ENCODE measurements around the gene STXBP6.
"Not testable (repeated sequence)": the region's sequence is repeated elsewhere in the genome, so short reads cannot be mapped to it uniquely, and the experiment has no call there.

The STXBP6 gene

GRCh38 chr14:24952851-24953666 is 96.9 kb downstream of the STXBP6 start:
- DNase-seq: no peak

GRCh38 chr14:24948261-24948847 is 101.6 kb downstream of the STXBP6 start:
- DNase-seq: no peak

- DNase-seq: no peak
Observed at GRCh38 chr14:24947131-24947530, 102.8 kb downstream of the STXBP6 start.

- DNase-seq: no peak
Observed at GRCh38 chr14:24944800-24945199, 105.1 kb downstream of the STXBP6 start.

GRCh38 chr14:24943024-24943423 is 106.9 kb downstream of the STXBP6 start:
- no peak for DNase-seq

- no peak for DNase-seq
Observed at GRCh38 chr14:24941719-24942118, 108.2 kb downstream of the STXBP6 start.

GRCh38 chr14:24940213-24940783 is 109.6 kb downstream of the STXBP6 start:
- DNase-seq: no peak

- no peak for DNase-seq
Observed at GRCh38 chr14:24938593-24938992, 111.4 kb downstream of the STXBP6 start.

- DNase-seq: no peak
Observed at GRCh38 chr14:24937300-24937699, 112.6 kb downstream of the STXBP6 start.

- not testable (repeated sequence) for DNase-seq
Observed at GRCh38 chr14:24936773-24937172, 113.2 kb downstream of the STXBP6 start.

GRCh38 chr14:24935796-24936195 is 114.2 kb downstream of the STXBP6 start:
- DNase-seq: no peak

GRCh38 chr14:24928386-24928900 is 121.5 kb downstream of the STXBP6 start:
- DNase-seq: no peak

GRCh38 chr14:24927809-24928208 is 122.1 kb downstream of the STXBP6 start:
- no peak for DNase-seq

- no peak for DNase-seq
Observed at GRCh38 chr14:24925771-24926374, 124.1 kb downstream of the STXBP6 start.

- DNase-seq: no peak
Observed at GRCh38 chr14:24924544-24924943, 125.4 kb downstream of the STXBP6 start.

- DNase-seq: no peak
Observed at GRCh38 chr14:24921903-24922302, 128.0 kb downstream of the STXBP6 start.

- no peak for DNase-seq
Observed at GRCh38 chr14:24920265-24921075, 129.5 kb downstream of the STXBP6 start.

- DNase-seq: no peak
Observed at GRCh38 chr14:24918822-24919221, 131.1 kb downstream of the STXBP6 start.

GRCh38 chr14:24915958-24916595 is 133.9 kb downstream of the STXBP6 start:
- no peak for DNase-seq

- DNase-seq: no peak
Observed at GRCh38 chr14:24915403-24915921, 134.5 kb downstream of the STXBP6 start.

GRCh38 chr14:24913746-24914145 is 136.2 kb downstream of the STXBP6 start:
- no peak for DNase-seq

GRCh38 chr14:24913021-24913420 is 136.9 kb downstream of the STXBP6 start:
- DNase-seq: no peak

Measured in activated CD8-positive, alpha-beta memory T cell treated with anti-CD3 and anti-CD28 coated beads, Interleukin-2, amount 50 U/mL, for 4 hours (primary cell).